CD14-positive monocyte (primary cell): ENCODE measurements around the gene EML1. TPM values are rescaled to one million over a fixed set of nuclear protein-coding genes. Genes with fewer than 3 reads are reported as not detected.

Experiments used
- DNase-seq, 3 donors: peaks; one replicate each; pipeline ENCODE4 v3.0.0-alpha.2; 2011 to 2022
- H2AFZ ChIP-seq: 2 replicates; pipeline ENCODE4 v1.6.0; 2012; ENCODE audit warnings: mild to moderate bottlenecking, low read depth, low read length, inconsistent platforms; ENCODE audit not compliant: insufficient read depth, poor library complexity, severe bottlenecking
- H3K27ac ChIP-seq, 2 donors: 1 replicate in 1 of 2; 2 replicates in 1 of 2; pipeline ENCODE4 v1.5.1; 2012 to 2013; ENCODE audit warnings: low read length in 2 of 2, control low read depth in 1 of 2, inconsistent platforms in 1 of 2, low read depth in 1 of 2, mild to moderate bottlenecking in 1 of 2
- H3K27me3 ChIP-seq, 2 donors: one replicate each; pipeline versions ENCODE4 v1.6.0 to v1.6.1; 2011 to 2013; ENCODE audit warnings: low read length in 2 of 2; ENCODE audit not compliant: control insufficient read depth in 2 of 2, insufficient read depth in 2 of 2
- H3K36me3 ChIP-seq, 2 donors: replicated peaks in 1 of 2; 1 replicate in 1 of 2; 2 replicates in 1 of 2; pipeline versions ENCODE4 v1.5.1 to v1.6.1; 2012 to 2013; ENCODE audit warnings: low read length in 2 of 2, control low read depth in 1 of 2, inconsistent platforms in 1 of 2, mild to moderate bottlenecking in 1 of 2; ENCODE audit not compliant: insufficient read depth in 2 of 2, control insufficient read depth in 1 of 2
- H3K4me1 ChIP-seq, 2 donors: 1 replicate in 1 of 2; 2 replicates in 1 of 2; pipeline versions ENCODE4 v1.5.1 to v1.6.1; 2012 to 2013; ENCODE audit warnings: low read length in 2 of 2, control low read depth in 1 of 2, inconsistent platforms in 1 of 2, mild to moderate bottlenecking in 1 of 2, moderate library complexity in 1 of 2; ENCODE audit not compliant: insufficient read depth in 2 of 2, control insufficient read depth in 1 of 2
- H3K4me2 ChIP-seq: replicated peaks from 2 replicates; pipeline ENCODE3; 2012; ENCODE audit warnings: low read length, moderate library complexity, mild to moderate bottlenecking; ENCODE audit not compliant: poor library complexity, severe bottlenecking; ENCODE audit errors: extremely low read depth
- H3K4me3 ChIP-seq, 3 experiments: fragments of 200-600 bp in 1 of 3; sonication (generic) in 1 of 3; replicated peaks in 1 of 3; 1 replicate in 2 of 3; 2 replicates in 1 of 3; pipeline ENCODE4 v1.5.1; 2011 to 2013; ENCODE audit warnings: low read length in 3 of 3, mild to moderate bottlenecking in 3 of 3, control low read depth in 2 of 3, low read depth in 2 of 3, inconsistent platforms in 1 of 3, moderate library complexity in 1 of 3
- H3K79me2 ChIP-seq: 2 replicates; pipeline ENCODE4 v1.6.0; 2012; ENCODE audit warnings: mild to moderate bottlenecking, control low read depth, inconsistent platforms, low read length, moderate library complexity; ENCODE audit not compliant: insufficient read depth
- H3K9ac ChIP-seq: 2 replicates; pipeline ENCODE4 v1.6.0; 2017; ENCODE audit warnings: low read length, mild to moderate bottlenecking; ENCODE audit not compliant: insufficient read depth, poor library complexity, severe bottlenecking
- H3K9me3 ChIP-seq, 2 donors: replicated peaks in 1 of 2; 1 replicate in 1 of 2; 2 replicates in 1 of 2; pipeline versions ENCODE4 v1.5.1 to v1.6.1; 2012 to 2013; ENCODE audit warnings: low read length in 2 of 2, control low read depth in 1 of 2; ENCODE audit not compliant: control insufficient read depth in 1 of 2, insufficient read depth in 1 of 2
- H4K20me1 ChIP-seq: 2 replicates; pipeline ENCODE4 v1.6.0; 2012; ENCODE audit warnings: mild to moderate bottlenecking, low read length, control low read depth, moderate library complexity; ENCODE audit not compliant: insufficient read depth
- H3K27ac Mint-ChIP-seq, 7 donors: one replicate each; pipeline ENCODE4 v1.8.0; 2020; ENCODE audit warnings: mild to moderate bottlenecking in 7 of 7, mixed read lengths in 7 of 7, moderate library complexity in 6 of 7, inconsistent platforms in 2 of 7
- H3K27me3 Mint-ChIP-seq, 3 donors: one replicate each; pipeline ENCODE4 v1.8.0; 2021 to 2022; ENCODE audit warnings: low read depth in 3 of 3, mild to moderate bottlenecking in 3 of 3, mixed read lengths in 3 of 3, moderate library complexity in 3 of 3, inconsistent platforms in 1 of 3
- H3K36me3 Mint-ChIP-seq, 2 donors: one replicate each; pipeline ENCODE4 v1.8.0; 2020; ENCODE audit warnings: mixed read lengths in 2 of 2, inconsistent platforms in 1 of 2, mild to moderate bottlenecking in 1 of 2
- H3K4me1 Mint-ChIP-seq: one replicate; pipeline ENCODE4 v1.8.0; 2020; ENCODE audit warnings: mild to moderate bottlenecking, mixed read lengths
- H3K4me3 Mint-ChIP-seq, 2 donors: one replicate each; pipeline ENCODE4 v1.8.0; 2020; ENCODE audit warnings: mild to moderate bottlenecking in 2 of 2, mixed read lengths in 2 of 2, moderate library complexity in 1 of 2
- H3K9me3 Mint-ChIP-seq, 7 donors: one replicate each; pipeline ENCODE4 v1.8.0; 2020 to 2022; ENCODE audit warnings: mixed read lengths in 7 of 7, mild to moderate bottlenecking in 6 of 7, moderate library complexity in 6 of 7, inconsistent platforms in 2 of 7
- WGBS: methylation state at CpG from one replicate; pipeline ENCODE4 v1.1.5; 2013; ENCODE audit warnings: missing lambda C conversion rate; ENCODE audit not compliant: insufficient coverage; 5-methylcytosine and 5-hydroxymethylcytosine counted together
- intact Hi-C, 2 donors: fragments of 100-400 bp; cut with micrococcal nuclease; formaldehyde crosslinking; loops; one replicate each; pipeline versions ENCODE4 v1.15.0 to v1.15.1; 2023
- polyA plus RNA-seq, 3 donors: library from polyadenylated mRNA; depleted of rRNA in 1 of 3; unstranded in 2 of 3; stranded (reverse) in 1 of 3; fragments of 300-500 nt in 2 of 3; fragments of >200 nt in 1 of 3; fragmentation: Illumina TruSeq in 2 of 3; gene quantifications; 1 replicate in 2 of 3; 2 replicates in 1 of 3; pipeline ENCODE4 v1.2.3, GENCODE V29; 2012 to 2021
- TF ChIP-seq, protein P1 (sequence below): fragments of 200-600 bp; IDR thresholded peaks from one replicate; pipeline ENCODE4 v1.8.0; 2022; ENCODE audit warnings: antibody characterized with exemption, mild to moderate bottlenecking

Gene EML1
- polyA plus RNA-seq, 3 donors = not detected

DNA sequence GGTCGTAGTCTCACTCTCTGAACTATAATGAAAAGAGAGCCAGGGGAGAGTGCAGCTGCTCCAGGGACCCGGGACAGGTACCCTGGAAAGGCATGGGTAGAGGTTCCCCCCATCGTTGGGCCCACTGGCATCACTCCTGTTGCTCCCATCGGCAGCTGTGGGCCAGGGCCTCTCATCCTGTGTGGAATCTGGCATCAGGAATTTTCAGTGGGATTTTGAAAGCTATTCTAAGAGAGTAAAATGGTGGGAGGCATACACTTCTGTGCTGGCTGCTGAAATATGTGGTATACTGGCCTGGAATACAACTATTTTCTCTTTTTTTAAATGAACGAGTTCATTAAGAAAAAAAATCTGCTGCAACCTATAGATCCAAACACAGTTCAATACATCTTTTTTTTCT, 38.1 kb downstream of the EML1 start:
- Histone ChIP-seq H3K9me3 (no peaks in the 10 kb centered on the region), H3K9ac (no peak overlapping the region), H3K79me2 (no peaks in the 10 kb centered on the region), H3K4me3 (no peak overlapping the region), H3K27me3 (peaks cover 6 to 7% of the 10 kb centered on the region in 2 donors), H3K27ac (no peak overlapping the region), H3K4me2 (no peak overlapping the region), H3K4me1 (no peaks in the 10 kb centered on the region), H2AFZ (no peak overlapping the region), H3K36me3 (no peaks in the 10 kb centered on the region), H4K20me1 (no peaks in the 10 kb centered on the region)
- DNase-seq = no peak
- intact Hi-C loops = no loop called here
- TF ChIP-seq, protein P1, sequence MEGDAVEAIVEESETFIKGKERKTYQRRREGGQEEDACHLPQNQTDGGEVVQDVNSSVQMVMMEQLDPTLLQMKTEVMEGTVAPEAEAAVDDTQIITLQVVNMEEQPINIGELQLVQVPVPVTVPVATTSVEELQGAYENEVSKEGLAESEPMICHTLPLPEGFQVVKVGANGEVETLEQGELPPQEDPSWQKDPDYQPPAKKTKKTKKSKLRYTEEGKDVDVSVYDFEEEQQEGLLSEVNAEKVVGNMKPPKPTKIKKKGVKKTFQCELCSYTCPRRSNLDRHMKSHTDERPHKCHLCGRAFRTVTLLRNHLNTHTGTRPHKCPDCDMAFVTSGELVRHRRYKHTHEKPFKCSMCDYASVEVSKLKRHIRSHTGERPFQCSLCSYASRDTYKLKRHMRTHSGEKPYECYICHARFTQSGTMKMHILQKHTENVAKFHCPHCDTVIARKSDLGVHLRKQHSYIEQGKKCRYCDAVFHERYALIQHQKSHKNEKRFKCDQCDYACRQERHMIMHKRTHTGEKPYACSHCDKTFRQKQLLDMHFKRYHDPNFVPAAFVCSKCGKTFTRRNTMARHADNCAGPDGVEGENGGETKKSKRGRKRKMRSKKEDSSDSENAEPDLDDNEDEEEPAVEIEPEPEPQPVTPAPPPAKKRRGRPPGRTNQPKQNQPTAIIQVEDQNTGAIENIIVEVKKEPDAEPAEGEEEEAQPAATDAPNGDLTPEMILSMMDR = no peak
- no peak overlapping the region for H3K4me3 Mint-ChIP-seq
- peaks cover 12 to 41% (median 13%) of the 10 kb centered on the region in 3 donors for H3K27me3 Mint-ChIP-seq
- 87% methylated on average over 4 of the region's 5 CpGs for WGBS
- no peaks in the 10 kb centered on the region for H3K36me3 Mint-ChIP-seq
- H3K4me1 Mint-ChIP-seq = peaks cover 3% of the 10 kb centered on the region
- H3K9me3 Mint-ChIP-seq = peaks cover 0 to 1% (median 0%) of the 10 kb centered on the region in 7 donors
- H3K27ac Mint-ChIP-seq = no peak overlapping the region

DNA sequence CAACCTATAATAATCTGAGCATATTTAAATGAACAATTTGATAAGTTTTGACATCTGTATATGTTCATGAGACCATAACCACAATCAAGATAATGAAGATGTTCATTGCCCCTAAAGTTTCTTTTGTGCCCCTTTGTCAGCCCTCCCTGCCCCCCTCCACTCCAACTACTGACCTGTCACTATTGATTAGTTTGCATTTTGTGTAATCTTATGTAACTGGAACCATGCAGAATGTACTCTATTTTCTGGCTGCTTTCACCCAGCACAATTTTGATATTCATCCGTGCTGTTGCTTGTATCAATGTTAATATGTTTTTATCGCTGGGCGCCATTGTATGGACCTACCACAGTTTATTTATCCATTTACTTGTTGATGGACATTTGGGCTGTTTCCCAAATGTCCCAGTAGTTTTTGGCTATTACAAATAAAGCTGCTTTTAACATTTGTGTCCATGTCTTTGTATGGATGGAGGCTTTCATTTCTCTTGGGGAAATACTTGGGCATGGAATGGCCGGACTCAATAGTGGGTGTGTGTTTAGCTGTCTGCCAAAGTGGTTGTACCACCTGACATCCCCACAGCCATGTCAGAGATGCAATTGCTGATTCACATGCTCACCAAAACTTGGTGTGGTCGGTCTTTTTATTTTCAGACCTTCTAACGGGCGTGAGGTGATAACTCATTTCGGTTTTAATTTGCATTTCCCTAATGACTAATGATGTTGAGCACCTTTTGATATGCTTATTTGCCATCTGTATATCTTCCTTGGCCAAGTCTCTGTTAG, 38.9 kb downstream of the EML1 start:
- H3K4me1 Mint-ChIP-seq = peaks cover 3% of the 10 kb centered on the region
- peaks cover 14 to 41% (median 17%) of the 10 kb centered on the region in 3 donors for H3K27me3 Mint-ChIP-seq
- WGBS = 69% methylated on average over 3 of the region's 8 CpGs

More for the DNA sequence above, 38.9 kb downstream of the EML1 start:
- TF ChIP-seq, protein P1 = no peak
- Histone ChIP-seq H3K4me3 (no peak overlapping the region), H3K36me3 (no peaks in the 10 kb centered on the region), H3K79me2 (no peaks in the 10 kb centered on the region), H3K27ac (no peak overlapping the region), H4K20me1 (no peaks in the 10 kb centered on the region), H3K9ac (no peak overlapping the region), H2AFZ (no peak overlapping the region), H3K4me2 (no peak overlapping the region), H3K4me1 (no peaks in the 10 kb centered on the region), H3K9me3 (no peaks in the 10 kb centered on the region), H3K27me3 (peaks cover 7% of the 10 kb centered on the region in 2 donors)
- no peak for DNase-seq
- H3K9me3 Mint-ChIP-seq = peaks cover 0 to 1% (median 0%) of the 10 kb centered on the region in 7 donors
- no peak overlapping the region for H3K4me3 Mint-ChIP-seq
- H3K36me3 Mint-ChIP-seq = no peaks in the 10 kb centered on the region
- H3K27ac Mint-ChIP-seq = peak overlapping the region in 1 of 7 donors; percentile 32
- intact Hi-C loops = no loop called here
